HL-60/S4 treated with phorbol 12-myristate 13-acetate at 8.2 ng/mL for 4 days and 3 days (cell line): Measurements from ENCODE around the gene DSCAM.

ENCODE experiments used
- in situ Hi-C: fragments of 300-500 bp; cut with MboI; formaldehyde crosslinking; loops from 2 replicates; pipeline ENCODE4 v1.15.0; 2022; ENCODE audit warnings: low sequenced_read_pairs

Gene DSCAM

GRCh38 chr21:40671716-40672115 is 175.2 kb downstream of the DSCAM start:
- in situ Hi-C loops: no loop called here

DNA sequence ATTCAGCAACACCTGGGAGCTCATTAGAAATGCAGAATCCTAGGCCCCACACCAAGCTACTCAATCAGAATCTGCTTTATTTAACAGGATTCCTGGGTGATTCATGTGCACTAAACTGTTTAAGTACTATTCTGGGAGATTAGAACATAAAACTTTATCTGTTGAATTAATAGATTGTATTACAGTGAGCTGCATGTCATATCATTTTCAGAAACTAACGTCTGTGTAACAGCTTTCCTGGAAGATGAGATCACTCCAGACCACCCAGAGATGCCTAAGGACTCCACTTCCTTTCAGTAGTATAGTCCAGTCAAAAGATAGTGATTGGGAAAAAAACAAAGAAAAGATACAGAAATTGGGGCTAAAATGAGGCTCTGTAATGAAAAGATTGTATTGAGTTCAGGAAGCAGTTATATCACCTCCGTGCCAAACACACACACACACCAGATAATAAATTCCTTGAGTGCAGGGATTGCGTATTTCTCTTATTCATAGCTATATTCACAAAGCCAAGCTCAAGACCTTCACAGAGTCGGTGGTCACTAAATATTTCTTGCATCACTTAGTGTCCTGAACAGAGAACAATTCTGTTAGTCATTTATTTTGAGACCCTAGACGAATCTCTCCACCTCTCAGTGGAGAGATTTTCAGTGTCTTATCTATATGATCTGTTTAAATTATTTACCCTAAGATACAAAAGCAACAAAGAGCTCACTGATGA is 178.2 kb downstream of the DSCAM start:
- in situ Hi-C loops: no loop called here

DNA sequence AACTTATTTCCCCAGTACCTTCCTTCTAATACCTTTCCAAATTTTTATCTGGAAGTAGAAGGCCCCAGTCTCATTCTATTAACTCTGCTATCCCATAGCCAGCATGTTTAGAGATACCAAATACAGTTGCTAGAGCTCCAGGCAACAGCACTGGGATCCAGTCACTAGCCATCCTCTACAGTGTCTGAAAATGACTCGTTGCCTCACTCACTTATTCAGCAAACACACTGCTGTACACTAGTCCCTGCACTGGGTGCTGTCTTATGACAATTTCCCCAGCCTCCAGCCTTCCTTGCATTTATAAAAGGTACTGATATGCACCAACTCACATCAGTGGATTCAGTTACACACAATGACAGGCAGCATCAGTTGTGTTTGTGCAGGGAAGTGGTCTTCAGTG is 179.0 kb downstream of the DSCAM start:
- in situ Hi-C loops: no loop called here

- in situ Hi-C loops: no loop called here
Measured at GRCh38 chr21:40662889-40663288, 184.1 kb downstream of the DSCAM start.

DNA sequence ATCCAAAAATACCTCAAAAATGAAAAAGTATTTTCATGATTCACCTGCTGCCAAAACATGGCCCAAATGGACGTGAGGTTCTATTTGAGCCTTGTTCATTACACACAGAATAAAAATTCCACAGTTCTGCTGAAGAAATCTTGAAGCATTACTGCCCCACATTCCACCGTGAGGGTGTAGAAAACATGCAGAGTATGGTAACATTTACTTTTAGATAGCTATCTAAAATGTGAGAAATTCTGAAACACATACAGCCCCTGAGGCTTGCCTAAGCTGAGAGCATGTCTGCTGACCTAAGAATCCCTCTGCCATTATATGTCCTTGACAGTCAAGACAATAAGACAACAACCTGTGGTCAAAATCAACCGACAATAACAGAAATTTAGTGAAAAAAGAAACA is 186.5 kb downstream of the DSCAM start:
- in situ Hi-C loops: no loop called here

GRCh38 chr21:40658311-40658710 is 188.6 kb downstream of the DSCAM start:
- in situ Hi-C loops: no loop called here

DNA sequence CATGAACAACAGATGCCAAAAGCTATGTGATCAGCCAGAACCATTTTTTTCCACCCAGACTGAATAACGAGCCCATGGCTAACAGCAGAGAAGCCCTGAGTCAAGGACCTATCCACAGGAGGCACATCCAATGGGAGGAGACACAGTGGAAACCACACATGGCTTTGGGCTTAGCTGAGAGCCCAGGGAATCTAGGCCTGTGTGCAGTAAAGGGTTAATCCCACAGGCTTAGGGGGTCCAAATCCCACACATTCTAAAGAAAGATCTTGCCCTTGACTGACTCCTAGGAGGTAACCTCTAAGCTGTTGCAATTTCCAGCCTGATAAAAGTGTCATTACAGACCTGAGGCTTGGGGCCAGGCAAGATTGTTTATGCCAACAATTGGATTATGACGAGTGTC is 194.5 kb downstream of the DSCAM start:
- in situ Hi-C loops: no loop called here

DNA sequence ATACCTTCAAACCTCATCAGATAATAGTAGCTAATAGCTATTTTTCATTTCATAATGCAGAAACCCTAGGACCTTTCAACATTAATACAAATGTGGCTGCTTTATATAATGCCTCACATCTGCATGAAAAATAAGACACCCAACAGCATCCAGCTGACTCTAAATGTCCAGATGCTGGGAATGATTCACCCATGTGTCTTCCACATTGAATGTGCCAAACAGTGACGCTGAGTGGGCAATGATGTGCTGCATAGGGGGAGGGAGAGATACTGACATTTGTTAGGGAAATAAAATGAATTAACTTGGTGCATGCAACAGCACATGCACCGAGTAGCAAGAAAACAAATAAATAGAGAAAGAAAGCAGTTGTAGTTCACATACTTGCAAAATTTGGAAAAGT is 199.3 kb downstream of the DSCAM start:
- in situ Hi-C loops: no loop called here

- in situ Hi-C loops: no loop called here
Measured at GRCh38 chr21:40646651-40647050, 200.3 kb downstream of the DSCAM start.

- in situ Hi-C loops: no loop called here
Measured at GRCh38 chr21:40641042-40641441, 205.9 kb downstream of the DSCAM start.

DNA sequence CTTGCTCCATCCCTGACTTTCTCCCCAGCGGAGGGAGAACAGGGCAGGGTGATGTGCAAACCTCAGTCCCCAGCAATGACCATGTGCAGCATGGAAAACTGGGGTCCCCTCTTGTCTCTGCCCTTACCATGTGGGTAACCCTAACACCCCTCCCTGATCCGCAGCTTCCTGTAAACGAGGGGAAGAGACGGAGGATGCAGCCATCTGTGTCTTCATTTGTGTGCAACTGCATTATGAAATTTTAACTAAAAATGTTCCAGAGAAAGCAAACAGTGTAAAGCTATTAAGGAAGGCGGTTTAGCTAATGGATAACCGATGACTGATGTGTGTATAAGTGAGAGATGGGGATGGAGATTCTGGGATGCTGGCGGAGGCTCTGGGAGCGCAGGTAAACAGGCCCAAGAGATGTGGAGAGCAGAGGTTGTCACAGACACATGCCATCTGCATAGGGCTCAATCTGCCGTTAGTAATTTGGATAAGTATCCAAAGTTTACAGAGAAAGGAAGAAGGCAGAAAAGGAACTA is 206.6 kb downstream of the DSCAM start:
- in situ Hi-C loops: no loop called here

DNA sequence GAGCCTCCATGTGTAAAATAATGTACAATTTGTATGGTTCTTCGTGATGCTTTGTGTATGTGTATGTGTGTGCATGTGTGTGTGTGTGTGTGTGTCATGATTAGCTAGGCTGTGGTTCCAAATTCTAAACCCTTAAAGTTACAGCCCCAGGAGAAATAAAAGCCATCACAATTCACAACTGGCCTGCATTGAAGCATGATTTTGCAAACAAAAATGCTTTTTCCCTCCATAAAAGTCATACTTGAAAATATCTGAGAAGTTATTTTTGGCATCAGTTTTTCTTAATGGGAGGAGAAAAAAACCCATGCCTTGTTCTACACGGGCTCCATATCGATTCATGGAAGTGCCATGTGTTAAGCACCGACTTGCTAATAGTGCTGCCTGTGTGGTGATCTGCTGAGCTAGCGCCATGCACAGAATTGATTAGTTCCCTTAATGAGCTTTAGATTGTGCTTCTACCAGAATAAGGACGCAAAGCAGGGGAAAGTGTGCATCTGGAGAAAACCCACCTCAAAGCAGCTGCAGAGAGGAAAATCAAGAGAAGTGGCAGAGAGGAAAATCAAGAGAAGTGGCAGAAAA is 207.3 kb downstream of the DSCAM start:
- in situ Hi-C loops: no loop called here

GRCh38 chr21:40638466-40639251 is 208.3 kb downstream of the DSCAM start:
- in situ Hi-C loops: no loop called here

DNA sequence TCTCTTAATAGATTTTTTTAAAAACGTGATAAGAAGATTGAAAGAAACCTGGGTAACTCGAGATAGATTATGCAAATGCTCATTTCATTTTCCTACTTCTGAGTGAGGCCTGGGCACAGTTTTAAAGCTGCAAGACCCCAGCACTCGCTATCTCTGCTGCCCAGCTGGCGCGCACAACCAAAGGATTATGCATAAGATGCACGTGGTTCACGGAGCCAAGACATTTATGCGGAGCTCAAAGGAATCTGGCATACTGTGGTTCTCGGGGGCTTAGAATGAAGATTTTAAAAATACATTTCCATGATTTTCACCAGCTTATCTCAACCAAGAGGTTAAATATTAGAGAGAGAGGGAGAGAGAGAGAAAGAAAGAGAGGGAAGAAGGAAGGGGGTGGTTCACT is 210.9 kb downstream of the DSCAM start:
- in situ Hi-C loops: no loop called here

DNA sequence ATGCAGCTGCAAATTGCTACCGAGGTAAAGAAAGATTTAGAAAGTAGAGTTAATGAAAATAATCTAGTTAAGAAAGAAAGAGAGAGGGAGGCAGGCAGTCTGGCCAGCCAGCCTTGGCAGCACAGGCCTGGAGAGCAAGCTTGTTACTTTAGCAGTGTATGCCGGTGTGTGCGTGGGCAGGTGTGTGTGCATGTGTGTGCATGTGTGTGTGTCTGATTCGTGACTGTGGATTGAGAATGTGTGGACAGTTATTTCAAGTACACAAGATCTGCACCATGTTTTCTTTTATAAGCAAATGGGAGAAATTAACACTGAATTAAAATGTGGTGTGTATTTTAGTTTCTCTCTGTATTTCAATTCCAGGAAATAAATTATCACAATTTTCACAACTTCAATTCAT is 211.6 kb downstream of the DSCAM start:
- in situ Hi-C loops: no loop called here

DNA sequence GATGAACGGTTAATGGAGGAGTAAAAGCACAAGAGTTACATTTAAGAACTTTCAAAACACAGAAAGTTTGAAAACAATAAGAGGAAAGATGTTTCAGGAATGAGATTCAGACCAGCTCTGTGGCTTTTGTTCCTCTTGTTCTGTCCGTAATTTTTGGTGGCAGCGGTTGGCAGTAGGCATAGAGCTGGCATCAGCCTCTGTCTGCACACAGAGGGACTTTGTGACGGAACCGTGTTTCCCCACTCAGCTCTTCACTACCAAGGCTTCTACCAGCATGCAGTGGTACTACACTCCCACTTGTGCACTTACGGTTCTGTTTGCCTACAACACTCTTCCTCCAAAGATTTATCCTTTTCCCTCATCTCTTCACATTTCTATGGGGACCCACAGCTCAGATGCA is 212.8 kb downstream of the DSCAM start:
- in situ Hi-C loops: no loop called here

DNA sequence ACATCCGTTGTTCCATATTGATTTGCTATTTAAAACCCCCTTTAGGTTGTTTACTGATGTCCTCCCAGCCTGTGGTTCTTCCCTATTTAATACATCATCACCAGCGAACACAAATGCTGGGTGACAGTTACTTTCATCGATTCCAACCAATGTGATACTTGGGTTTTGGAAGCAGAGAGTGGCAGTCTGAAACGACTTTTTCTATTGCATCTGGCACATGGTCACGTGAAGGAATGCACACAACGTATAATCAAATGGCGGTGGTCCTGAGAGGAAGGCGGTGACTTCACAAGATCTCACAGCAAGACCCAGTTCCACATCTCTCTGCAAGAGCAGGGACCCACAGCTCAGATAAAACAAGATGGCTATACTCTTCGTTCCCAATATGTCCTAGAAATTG is 213.9 kb downstream of the DSCAM start:
- in situ Hi-C loops: no loop called here

DNA sequence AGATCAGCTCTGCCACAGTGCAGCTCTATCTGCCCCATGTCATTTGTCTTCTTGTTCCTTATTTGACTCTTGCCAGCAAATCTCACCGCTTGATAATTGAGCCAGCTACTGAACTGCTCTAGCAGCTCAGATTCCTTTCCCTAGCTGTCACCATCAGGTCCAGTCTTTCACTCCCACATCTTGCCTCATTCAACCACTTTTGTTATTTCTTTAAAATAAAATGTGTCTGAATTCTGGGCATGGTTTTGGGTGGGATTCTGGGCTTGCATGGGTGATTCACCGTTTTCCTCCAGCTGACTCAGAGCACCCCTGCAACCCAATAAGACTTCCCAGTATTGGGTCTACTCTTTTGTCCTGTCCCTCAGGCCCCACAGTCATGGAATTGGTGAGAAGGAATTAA is 215.7 kb downstream of the DSCAM start:
- in situ Hi-C loops: no loop called here

DNA sequence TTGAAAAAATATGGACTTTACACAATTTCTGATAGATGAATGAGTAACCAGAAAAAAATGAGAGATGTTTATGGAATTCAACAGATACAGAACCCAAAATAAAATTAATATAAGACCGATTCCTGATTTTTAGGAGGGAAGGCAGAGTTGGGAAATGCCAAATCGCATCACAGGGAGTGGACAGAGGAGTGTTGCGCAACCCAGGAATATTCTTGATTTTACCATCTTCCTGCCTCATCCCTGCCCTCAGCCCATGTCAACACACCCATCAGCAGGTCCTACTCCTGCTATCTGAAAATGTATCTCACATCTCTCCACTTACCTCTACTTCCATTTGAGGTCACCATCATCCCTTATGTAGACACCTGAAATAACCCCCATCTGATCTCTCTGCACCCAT is 221.0 kb downstream of the DSCAM start:
- in situ Hi-C loops: no loop called here

DNA sequence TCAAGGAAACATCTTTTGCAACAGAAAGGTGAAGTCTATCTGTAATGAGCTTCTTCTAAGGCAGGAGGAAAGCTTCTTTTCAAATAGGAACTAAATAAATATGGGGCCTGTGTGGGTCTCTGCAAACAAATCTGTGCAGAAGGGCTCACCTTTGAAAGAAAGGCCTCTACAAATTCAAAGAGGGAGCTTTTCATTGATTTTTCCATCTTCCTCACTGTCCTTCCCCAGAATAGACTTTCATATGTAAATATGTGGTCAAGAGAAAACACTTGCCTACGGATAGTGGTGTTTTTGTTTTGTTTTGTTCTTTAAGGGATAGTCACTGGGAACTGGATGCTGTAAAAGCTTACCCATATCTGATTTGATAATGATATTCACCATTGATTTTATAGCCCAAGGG is 223.4 kb downstream of the DSCAM start:
- in situ Hi-C loops: no loop called here

GRCh38 chr21:40622531-40622930 is 224.4 kb downstream of the DSCAM start:
- in situ Hi-C loops: no loop called here
